GM10847 (cell line): Measurements from ENCODE around the gene C1QBP.
A peak's percentile ranks its signal among the peaks of the same experiment; 100 is the strongest.

ENCODE experiments used
- POLR2A ChIP-seq: IDR thresholded peaks from 2 replicates; pipeline ENCODE4 v1.6.1; 2011; ENCODE audit not compliant: insufficient read length; ENCODE audit errors: extremely low read depth

C1QBP gene

GRCh38 chr17:5446786-5447185 lies 7.8 kb upstream of the C1QBP start:
- TF ChIP-seq POLR2A = no peak

DNA sequence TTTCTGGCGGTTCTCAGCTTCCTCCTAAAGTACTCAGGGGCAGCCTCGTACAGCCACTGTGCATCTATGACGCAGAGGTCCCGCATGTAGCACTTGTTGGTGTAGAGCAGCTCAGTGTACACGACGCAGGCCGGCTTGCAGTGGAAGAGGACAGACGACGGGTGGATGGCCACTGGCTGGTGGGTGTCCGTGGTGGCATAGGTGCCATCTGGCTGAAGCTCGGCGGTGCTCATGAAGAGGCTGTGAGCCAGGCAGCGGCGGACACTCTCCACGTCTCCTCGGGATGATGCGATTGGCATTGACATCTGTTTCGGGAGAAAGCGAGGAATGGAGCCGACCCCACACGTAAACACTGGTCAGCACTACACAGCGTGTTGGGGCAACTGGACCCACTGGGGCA lies 5.3 kb upstream of the C1QBP start:
- no peak for TF ChIP-seq POLR2A

DNA sequence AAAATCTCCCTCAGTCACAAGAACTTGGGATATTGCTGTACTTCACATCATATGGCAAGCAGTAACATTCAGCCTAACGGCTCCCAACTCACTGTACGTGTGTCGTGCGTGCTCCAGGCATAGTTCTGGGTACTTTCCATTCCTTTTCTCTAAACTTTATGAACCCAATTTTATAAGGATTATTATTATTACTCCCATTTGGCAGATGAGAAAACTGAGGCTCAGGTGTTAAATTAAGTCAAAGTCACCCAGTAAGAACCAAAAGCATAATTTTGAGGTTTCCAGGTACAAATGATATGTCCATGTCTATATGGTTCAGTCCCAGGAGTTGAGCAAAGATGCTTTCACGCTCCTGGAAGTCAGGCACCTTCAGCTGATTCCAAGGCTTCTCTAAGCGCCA lies 4.8 kb upstream of the C1QBP start:
- TF ChIP-seq POLR2A = no peak

DNA sequence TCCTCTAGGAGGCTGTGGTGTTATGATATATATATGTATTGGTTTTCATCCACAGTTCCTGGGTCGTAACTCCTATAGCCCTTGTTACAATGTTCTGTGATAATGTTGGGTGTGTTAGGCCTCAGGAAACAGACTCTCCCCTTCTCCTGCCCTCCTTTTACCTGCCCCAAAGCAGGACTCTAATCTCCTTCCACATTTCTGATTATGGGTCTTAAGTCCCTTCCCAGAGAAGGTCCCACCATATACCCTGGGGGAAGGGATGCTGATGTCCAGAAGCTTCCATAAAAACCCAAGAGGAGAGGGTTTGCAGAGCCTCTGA lies 450 bp upstream of the C1QBP start:
- TF ChIP-seq POLR2A = no peak

GRCh38 chr17:5437721-5438317 lies 1.1 kb downstream of the C1QBP start:
- no peak for TF ChIP-seq POLR2A

DNA sequence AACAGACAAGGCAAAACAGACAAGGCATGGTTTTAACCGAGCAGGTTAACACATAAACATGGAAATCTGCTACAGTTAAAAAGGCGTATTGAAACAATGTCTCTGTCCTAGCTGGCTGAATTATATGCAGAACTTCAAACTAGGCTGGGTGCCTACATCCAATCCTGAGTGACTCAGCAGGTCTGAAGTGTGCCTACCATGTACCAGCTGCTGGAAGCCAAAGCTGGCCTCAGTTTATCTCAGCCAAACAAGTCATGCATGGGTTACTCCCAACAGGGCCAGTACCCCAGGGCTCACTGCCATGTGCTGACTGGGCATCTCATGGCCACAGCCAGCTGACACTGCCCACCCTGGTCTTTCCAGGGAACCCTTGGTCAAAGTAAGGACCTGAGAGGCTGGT lies 4.0 kb downstream of the C1QBP start:
- TF ChIP-seq POLR2A = no peak

DNA sequence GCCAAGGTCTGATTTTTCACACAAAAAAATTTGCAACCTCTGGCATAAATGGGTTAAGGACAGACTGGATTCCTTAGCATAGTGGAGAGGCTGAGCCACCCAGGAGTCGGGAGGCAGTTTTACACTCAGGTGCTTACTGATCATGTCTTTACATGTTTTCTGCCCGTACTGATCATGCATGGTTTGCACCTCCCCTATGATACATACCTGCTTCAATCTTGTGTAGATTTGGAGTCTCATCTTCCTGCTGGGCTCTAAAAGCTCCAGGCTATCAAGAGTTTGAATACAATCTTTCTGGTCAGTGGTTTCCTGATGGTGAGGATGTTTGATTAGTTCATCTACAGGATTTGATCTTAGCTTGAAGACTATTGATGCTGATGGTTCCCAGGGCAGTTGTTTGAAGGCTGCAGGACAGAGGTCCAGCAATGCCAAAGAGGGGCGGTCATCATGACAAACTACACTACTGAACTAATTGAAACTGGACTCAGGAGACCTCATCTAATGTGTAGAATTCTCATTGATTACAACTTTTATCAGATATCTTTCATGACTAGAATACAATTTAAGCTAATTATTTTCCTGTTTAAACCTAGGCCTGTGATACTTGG lies 6.9 kb downstream of the C1QBP start:
- TF ChIP-seq POLR2A = no peak

DNA sequence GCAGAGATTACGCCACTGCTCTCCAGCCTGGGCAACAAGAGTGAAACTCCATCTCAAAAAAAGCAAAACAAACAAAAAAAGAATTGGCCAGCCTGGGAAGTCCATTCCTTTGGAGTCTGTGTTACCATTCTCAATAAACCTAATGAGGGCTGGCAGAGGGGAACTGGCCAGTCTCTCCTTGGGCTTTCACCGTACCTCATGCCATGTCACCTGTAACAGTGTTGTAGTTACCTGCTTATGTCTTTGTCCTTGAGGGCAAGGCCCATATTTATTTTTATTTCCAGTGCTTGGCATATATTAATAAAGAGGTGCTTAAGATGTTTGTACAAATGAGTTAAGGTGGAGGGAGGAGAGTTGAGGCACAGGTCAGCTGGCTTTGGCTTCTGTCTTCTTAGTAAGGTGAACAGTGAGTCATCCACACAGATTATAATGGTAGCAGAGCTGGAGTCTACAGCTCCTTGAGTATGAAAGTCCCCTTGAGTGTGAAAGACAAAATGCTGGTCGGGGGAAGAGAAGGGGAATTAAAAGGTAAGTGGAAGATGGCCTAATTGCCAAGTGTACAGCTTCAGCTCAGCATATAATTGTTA lies 8.4 kb downstream of the C1QBP start:
- no peak for TF ChIP-seq POLR2A

DNA sequence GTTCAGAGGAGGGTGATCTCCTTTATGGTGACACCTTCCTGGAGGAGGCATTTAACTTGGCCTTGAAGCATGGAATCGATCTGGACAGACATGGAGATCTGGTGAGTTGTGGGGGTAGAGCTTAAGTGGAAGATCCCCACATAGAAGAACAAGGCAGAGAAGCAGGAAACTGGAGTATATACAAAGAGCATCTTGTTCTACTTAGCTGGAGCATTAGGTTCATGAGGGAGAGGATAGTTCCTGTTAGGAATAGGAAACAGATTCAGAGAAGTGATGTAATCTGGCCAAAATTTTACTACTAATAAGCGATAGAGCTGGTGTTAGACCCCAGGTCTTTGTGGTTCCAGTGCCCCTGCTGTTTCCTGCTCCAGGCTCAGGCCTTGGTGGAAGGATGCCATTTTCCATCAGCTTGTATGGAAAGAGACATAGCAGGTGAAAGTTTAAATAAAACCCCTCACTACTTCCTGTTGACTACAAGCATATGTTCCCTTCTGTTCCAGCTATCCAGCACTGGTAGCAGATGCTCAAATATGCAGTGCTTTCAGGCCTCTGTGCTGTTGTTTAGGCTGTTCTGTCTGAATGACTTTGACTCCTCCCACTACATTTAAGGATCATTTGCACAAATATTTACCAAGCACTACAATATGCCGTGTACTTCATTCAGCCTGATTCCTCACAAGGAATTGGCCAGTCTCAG lies 9.6 kb downstream of the C1QBP start:
- TF ChIP-seq POLR2A = no peak

DNA sequence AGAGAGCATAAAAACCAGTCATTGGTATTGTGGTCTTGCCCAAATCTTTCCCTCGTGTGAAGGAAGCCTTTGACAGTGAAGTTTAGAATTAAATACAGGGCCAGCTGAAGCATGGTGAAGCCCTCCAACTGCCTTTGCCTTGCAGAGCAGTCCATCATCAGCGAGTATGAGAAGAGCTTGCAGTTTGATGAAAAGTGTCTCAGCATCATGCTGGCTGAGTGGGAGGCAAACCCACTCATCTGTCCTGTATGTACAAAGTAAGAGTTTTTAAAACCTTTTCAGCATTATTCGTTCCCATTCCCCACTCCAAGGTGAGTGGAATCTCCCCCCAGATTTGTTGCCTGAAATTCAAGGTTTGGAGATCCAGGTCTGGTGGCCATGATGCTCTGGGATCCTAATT lies 13.1 kb downstream of the C1QBP start:
- TF ChIP-seq POLR2A = no peak

DNA sequence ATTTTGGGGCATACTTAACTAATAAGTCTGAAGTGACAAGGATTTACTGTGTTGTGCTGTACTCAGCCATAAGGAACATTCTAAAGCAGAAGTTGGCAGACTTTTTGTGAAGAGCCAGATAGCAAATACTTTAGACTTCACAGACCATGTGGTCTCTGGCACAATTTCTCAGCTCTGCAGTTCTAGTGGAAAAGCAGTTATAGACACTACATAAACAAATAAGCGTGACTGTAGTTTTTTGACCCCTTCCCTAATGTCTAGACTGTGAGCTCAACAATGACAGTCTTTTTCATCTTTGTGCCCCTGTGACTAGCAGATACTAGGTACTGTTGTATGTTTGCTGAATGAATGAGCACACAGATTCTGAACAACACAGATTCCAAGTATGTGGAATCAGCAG lies 14.0 kb downstream of the C1QBP start:
- TF ChIP-seq POLR2A = no peak

DNA sequence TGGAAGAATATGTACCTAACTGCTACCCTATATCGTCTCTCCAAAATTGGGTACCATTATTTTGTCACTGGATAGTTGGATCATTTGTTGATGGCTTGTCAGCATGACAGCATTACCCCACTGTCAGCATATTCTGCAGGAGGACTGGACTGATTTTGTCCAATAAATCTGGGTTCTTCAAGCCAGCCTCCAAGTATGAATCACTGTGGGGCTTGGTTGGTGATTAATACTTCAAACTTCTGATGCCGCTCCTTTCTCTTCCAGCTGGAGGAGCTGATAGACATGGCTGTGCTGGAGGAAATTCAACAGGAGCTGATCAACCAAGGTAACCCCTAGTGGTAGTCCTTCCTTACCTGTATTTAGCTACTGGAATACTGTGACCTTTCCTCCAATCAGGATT lies 16.4 kb downstream of the C1QBP start:
- no peak for TF ChIP-seq POLR2A

DNA sequence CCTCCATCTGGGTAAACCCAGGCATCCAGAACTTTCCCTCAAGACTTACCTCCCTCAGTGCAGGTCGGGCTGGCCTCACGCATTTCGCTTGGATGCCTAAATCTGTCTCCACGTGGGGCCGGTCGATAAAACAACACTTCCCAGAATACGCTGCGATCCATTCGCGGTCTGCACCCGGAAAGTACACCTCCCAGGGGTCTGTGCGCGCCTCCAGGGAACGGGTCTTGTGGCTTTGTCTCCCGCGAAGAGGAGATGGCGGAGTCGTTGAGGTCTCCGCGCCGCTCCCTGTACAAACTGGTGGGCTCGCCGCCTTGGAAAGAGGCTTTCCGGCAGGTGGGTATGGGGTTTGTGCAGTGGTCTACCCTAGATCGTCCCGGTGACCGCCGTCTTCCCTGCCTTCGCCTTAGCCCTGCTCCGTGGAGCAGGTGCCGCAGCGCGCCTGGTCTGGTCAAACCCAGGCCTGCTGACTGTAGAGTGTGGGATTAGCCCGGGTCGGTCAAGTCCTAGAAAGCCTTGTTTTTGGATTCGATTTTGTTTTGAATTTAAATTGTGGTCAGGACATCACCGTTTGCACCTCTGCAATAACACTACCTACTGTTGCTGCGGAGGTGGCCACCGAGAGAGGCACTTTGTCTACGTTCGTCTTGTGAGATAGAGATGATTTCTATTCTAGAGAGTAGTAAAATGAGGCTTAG lies 18.8 kb downstream of the C1QBP start, which contains the start of gene RPAIN:
Gene RPAIN (plus strand): TSS at position 224 of the 695 bp plus-strand sequence. CDS start 29 bp downstream, at position 253.
- peak; percentile 87 for TF ChIP-seq POLR2A

DNA sequence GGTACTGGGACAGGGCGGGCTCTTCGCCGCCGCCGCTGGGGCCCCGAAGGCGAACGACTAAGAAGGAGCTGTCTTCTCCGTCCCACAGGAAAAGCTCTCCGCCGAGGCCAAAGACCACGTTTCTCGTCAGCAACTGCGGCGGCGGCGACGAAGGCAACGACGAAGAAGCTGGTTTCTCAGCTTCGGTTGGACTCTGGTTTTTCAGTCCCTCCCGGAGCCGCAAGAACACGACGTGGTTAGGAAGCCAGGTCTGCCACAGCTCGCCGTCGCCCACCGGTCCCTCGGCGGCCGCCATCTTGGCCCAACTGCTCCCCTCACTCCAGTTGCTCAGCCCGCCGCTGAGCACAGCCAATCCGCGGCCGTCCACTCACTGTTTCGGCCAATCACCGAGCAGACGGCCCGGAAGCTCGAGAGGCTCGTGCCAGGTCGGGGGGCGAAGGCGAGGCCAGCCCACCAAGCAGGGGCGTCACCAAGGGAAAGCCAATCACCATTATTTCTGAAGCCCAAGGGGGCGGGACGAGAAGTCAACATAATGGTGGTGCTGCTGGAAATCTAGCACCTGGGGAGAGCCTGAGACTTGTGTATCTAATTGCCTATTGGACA lies 19.5 kb downstream of the C1QBP start, which contains the start of gene NUP88:
Gene NUP88 (minus strand): TSS at position 307 of the 603 bp plus-strand sequence. CDS start 12 bp downstream, at position 295.
- TF ChIP-seq POLR2A = peak; percentile 87

DNA sequence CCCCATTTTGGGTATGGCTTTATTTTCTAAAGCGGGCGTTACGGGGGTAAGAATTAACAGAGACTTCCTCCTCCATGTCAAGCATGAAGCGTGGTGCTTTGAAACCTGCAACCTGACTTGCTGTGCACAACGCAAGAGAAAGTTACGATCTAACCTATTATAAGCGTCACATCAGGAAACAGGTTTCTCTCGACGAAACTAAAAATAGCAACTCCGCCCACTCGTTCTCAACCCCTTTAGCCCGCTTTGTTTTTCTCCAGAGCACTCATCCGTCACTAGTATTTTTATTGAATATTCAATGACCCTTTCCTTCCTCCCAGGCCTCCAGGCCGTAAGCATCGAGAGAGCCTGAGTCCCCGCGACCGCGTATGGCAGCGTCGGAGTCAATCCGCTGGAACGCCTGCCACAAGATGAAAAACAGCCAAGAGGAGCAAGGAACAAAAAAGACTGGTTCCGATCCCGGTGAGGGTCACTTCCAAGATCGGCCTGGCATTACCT lies 20.0 kb downstream of the C1QBP start:
- TF ChIP-seq POLR2A = no peak
